Measurements from ENCODE around the gene ARHGAP33.

ARHGAP33 gene

GRCh38 chr19:35748106-35749020 is 27.0 kb upstream of the ARHGAP33 start, which contains the start of gene LIN37:
TSS of gene LIN37 (plus strand) at chr19:35748576. CDS start at chr19:35748725, 149 bp downstream.
- H3K27ac ChIP-seq, result peak within 1 kb of the TSS; percentile 75
- peak within 1 kb of the TSS; percentile 80 to 89 for H3K4me3 ChIP-seq (ENCODE audit: low read depth in 1 of 2, low read length in 1 of 2)
- peaks cover 40 to 47% of the 10 kb centered on the region in 2 experiments for H3K4me1 ChIP-seq (ENCODE audit: control insufficient read depth in 1 of 2, insufficient read depth in 1 of 2, low read depth in 1 of 2, low read length in 1 of 2)
- peaks cover 16% of the 10 kb centered on the region for H3K36me3 ChIP-seq
- TF ChIP-seq, protein P1, sequence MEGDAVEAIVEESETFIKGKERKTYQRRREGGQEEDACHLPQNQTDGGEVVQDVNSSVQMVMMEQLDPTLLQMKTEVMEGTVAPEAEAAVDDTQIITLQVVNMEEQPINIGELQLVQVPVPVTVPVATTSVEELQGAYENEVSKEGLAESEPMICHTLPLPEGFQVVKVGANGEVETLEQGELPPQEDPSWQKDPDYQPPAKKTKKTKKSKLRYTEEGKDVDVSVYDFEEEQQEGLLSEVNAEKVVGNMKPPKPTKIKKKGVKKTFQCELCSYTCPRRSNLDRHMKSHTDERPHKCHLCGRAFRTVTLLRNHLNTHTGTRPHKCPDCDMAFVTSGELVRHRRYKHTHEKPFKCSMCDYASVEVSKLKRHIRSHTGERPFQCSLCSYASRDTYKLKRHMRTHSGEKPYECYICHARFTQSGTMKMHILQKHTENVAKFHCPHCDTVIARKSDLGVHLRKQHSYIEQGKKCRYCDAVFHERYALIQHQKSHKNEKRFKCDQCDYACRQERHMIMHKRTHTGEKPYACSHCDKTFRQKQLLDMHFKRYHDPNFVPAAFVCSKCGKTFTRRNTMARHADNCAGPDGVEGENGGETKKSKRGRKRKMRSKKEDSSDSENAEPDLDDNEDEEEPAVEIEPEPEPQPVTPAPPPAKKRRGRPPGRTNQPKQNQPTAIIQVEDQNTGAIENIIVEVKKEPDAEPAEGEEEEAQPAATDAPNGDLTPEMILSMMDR (IDR thresholded peaks at IDR 0.05), result peak; percentile 59
- no peaks in the 10 kb centered on the region for H3K27me3 ChIP-seq
- H3K9me3 ChIP-seq, result no peaks in the 10 kb centered on the region

DNA sequence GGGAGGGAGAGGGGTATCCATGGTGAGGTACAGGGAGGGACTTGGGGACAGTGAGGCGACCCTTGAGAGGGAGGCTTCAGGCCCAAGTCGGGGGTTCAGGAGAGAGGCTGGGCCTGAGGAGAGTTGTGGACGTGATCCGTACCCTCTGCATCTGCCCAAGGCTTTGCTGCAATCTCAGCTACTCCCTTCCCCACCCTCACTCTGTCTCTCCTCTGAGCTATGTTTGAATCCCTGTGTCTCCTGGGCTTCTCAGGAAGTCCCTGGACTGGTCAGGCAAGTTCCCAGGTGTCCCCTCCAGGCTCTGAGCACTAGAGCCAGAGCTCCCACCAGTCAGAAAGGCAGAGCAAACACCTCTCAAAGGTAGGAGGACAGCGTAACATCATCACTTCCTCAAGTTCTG is 25.2 kb upstream of the ARHGAP33 start:
- Histone ChIP-seq H3K9me3 (no peaks in the 10 kb centered on the region), H3K4me1 (ENCODE audit: control insufficient read depth in 1 of 2, insufficient read depth in 1 of 2, low read depth in 1 of 2, low read length in 1 of 2) (peaks cover 34 to 37% of the 10 kb centered on the region in 2 experiments), H3K4me3 (ENCODE audit: low read depth in 1 of 2, low read length in 1 of 2) (no peak overlapping the region), H3K27ac (no peak overlapping the region), H3K36me3 (peaks cover 34% of the 10 kb centered on the region), H3K27me3 (peaks cover 9% of the 10 kb centered on the region)
- TF ChIP-seq, protein P1 (IDR thresholded peaks at IDR 0.05), result no peak

- Histone ChIP-seq H3K36me3 (peaks cover 41% of the 10 kb centered on the region), H3K27ac (no peak overlapping the region), H3K4me1 (ENCODE audit: control insufficient read depth in 1 of 2, insufficient read depth in 1 of 2, low read depth in 1 of 2, low read length in 1 of 2) (peaks cover 39 to 42% of the 10 kb centered on the region in 2 experiments), H3K4me3 (ENCODE audit: low read depth in 1 of 2, low read length in 1 of 2) (no peak overlapping the region), H3K27me3 (peaks cover 29% of the 10 kb centered on the region), H3K9me3 (no peaks in the 10 kb centered on the region)
- TF ChIP-seq, protein P1 (IDR thresholded peaks at IDR 0.05), result no peak
These were observed 23.3 kb upstream of the ARHGAP33 start for GRCh38 chr19:35751839-35752745.

GRCh38 chr19:35752746-35753350 is 22.5 kb upstream of the ARHGAP33 start:
- H3K27me3 ChIP-seq, result peaks cover 33% of the 10 kb centered on the region
- no peaks in the 10 kb centered on the region for H3K9me3 ChIP-seq
- H3K4me3 ChIP-seq (ENCODE audit: low read depth in 1 of 2, low read length in 1 of 2), result no peak overlapping the region
- peaks cover 38 to 43% of the 10 kb centered on the region in 2 experiments for H3K4me1 ChIP-seq (ENCODE audit: control insufficient read depth in 1 of 2, insufficient read depth in 1 of 2, low read depth in 1 of 2, low read length in 1 of 2)
- peaks cover 41% of the 10 kb centered on the region for H3K36me3 ChIP-seq
- TF ChIP-seq, protein P1 (IDR thresholded peaks at IDR 0.05), result no peak
- H3K27ac ChIP-seq, result no peak overlapping the region
